IMR-90 (cell line): Measurements from ENCODE around the gene ZSCAN9. TPM values are rescaled to one million over a fixed set of nuclear protein-coding genes. Genes with fewer than 3 reads are reported as not detected.
A peak's percentile ranks its signal among the peaks of the same experiment; 100 is the strongest.

Source experiments
- ATAC-seq: fragments of 200-7000 bp; cut with Tn5 transposase; 2 replicates; pipeline ENCODE4 v1.9.1; 2020; ENCODE audit warnings: low read depth, mild to moderate bottlenecking, moderate library complexity
- BruUV-seq: library from RNA; stranded (reverse); fragments of 400-500 nt; replicated peaks from 2 replicates; lab custom pipeline; 2021; lab: Mats Ljungman, UMichigan
- CTCF ChIA-PET: fragments of 300-600 bp; formaldehyde crosslinking; extraction: SDS; loops from one replicate; lab custom pipeline; 2021; ENCODE audit warnings: antibody characterized with exemption; lab: Yijun Ruan, JAX
- POLR2A ChIA-PET: fragments of 300-600 bp; sonication (Branson Sonifier 250); formaldehyde crosslinking; loops from one replicate; lab custom pipeline; 2022; ENCODE audit warnings: antibody characterized with exemption; ENCODE audit not compliant: unreplicated experiment; lab: Charles Lee
- DNase-seq: peaks from one replicate; pipeline ENCODE4 v3.0.0; 2013
- H2AFZ ChIP-seq: replicated peaks from 2 replicates; pipeline ENCODE3; 2013; ENCODE audit warnings: low read length, mild to moderate bottlenecking; ENCODE audit not compliant: poor library complexity
- H2AK5ac ChIP-seq: 2 replicates; pipeline ENCODE4 v1.6.1; 2013; ENCODE audit warnings: low read depth, low read length, inconsistent platforms
- H2AK9ac ChIP-seq: replicated peaks from 2 replicates; pipeline ENCODE3; 2013; ENCODE audit warnings: mild to moderate bottlenecking, low read depth, low read length, moderate library complexity; ENCODE audit not compliant: poor library complexity
- H2BK120ac ChIP-seq: 2 replicates; pipeline ENCODE4 v1.6.1; 2013; ENCODE audit warnings: low read depth, low read length, inconsistent platforms
- H2BK15ac ChIP-seq: 3 replicates; pipeline ENCODE4 v1.6.1; 2013; ENCODE audit warnings: low read depth, low read length, inconsistent platforms
- H2BK20ac ChIP-seq: 2 replicates; pipeline ENCODE4 v1.6.1; 2013; ENCODE audit warnings: low read depth, mild to moderate bottlenecking, inconsistent platforms, low read length, moderate library complexity
- H2BK5ac ChIP-seq: 2 replicates; pipeline ENCODE4 v1.6.1; 2013; ENCODE audit warnings: mild to moderate bottlenecking, low read depth, low read length, inconsistent platforms; ENCODE audit not compliant: poor library complexity, severe bottlenecking
- H3K14ac ChIP-seq: replicated peaks from 2 replicates; pipeline ENCODE4 v1.6.1; 2013; ENCODE audit warnings: low read depth, low read length, inconsistent platforms
- H3K18ac ChIP-seq: 2 replicates; pipeline ENCODE4 v1.6.1; 2013; ENCODE audit warnings: low read depth, low read length, control low read depth
- H3K23ac ChIP-seq: 2 replicates; pipeline ENCODE4 v1.6.1; 2013; ENCODE audit warnings: low read depth, low read length, inconsistent platforms
- H3K27ac ChIP-seq: 2 replicates; pipeline ENCODE4 v1.5.1; 2013; ENCODE audit warnings: mild to moderate bottlenecking, control low read depth, low read length; ENCODE audit not compliant: insufficient read depth
- H3K27me3 ChIP-seq: 2 replicates; pipeline ENCODE4 v1.6.1; 2013; ENCODE audit warnings: low read length; ENCODE audit not compliant: control insufficient read depth, insufficient read depth
- H3K36me3 ChIP-seq: 2 replicates; pipeline ENCODE4 v1.6.1; 2013; ENCODE audit warnings: low read length, mixed read lengths; ENCODE audit not compliant: control insufficient read depth, insufficient read depth
- H3K4ac ChIP-seq: 2 replicates; pipeline ENCODE4 v1.6.1; 2013; ENCODE audit warnings: low read depth, low read length, inconsistent platforms
- H3K4me1 ChIP-seq: 2 replicates; pipeline ENCODE4 v1.6.1; 2013; ENCODE audit warnings: low read length, mixed read lengths; ENCODE audit not compliant: control insufficient read depth, insufficient read depth
- H3K4me2 ChIP-seq: 2 replicates; pipeline ENCODE4 v1.6.1; 2013; ENCODE audit warnings: low read depth, mild to moderate bottlenecking, control low read depth, low read length, moderate library complexity
- H3K4me3 ChIP-seq: 2 replicates; pipeline ENCODE4 v1.5.1; 2013; ENCODE audit warnings: low read depth, mild to moderate bottlenecking, control low read depth, low read length, moderate library complexity; ENCODE audit not compliant: insufficient read depth
- H3K56ac ChIP-seq: 2 replicates; pipeline ENCODE4 v1.6.1; 2013; ENCODE audit warnings: low read length, inconsistent platforms; ENCODE audit not compliant: insufficient read depth; ENCODE audit errors: extremely low read depth
- H3K79me1 ChIP-seq, 2 experiments: 2 replicates each; pipeline ENCODE4 v1.6.1; 2013; ENCODE audit warnings: low read length in 2 of 2, inconsistent platforms in 1 of 2, low read depth in 1 of 2
- H3K9ac ChIP-seq: 2 replicates; pipeline ENCODE4 v1.6.1; 2013; ENCODE audit warnings: low read depth, low read length, control low read depth
- H3K9me1 ChIP-seq: 2 replicates; pipeline ENCODE4 v1.6.1; 2013; ENCODE audit warnings: low read length, inconsistent platforms; ENCODE audit not compliant: insufficient read depth
- H3K9me3 ChIP-seq: 2 replicates; pipeline ENCODE4 v1.6.1; 2013; ENCODE audit warnings: low read length; ENCODE audit not compliant: control insufficient read depth, insufficient read depth
- H4K20me1 ChIP-seq: 2 replicates; pipeline ENCODE4 v1.6.1; 2013; ENCODE audit warnings: low read length, inconsistent platforms; ENCODE audit not compliant: insufficient read depth
- H4K5ac ChIP-seq: 2 replicates; pipeline ENCODE4 v1.6.1; 2013; ENCODE audit warnings: mild to moderate bottlenecking, low read depth, low read length, control low read depth
- H4K8ac ChIP-seq, 2 experiments: 2 replicates each; pipeline ENCODE4 v1.6.1; 2013; ENCODE audit warnings: low read depth in 2 of 2, low read length in 2 of 2, control low read depth in 1 of 2, inconsistent platforms in 1 of 2
- H4K91ac ChIP-seq: 2 replicates; pipeline ENCODE4 v1.6.1; 2013; ENCODE audit warnings: low read depth, low read length, inconsistent platforms; ENCODE audit not compliant: insufficient read depth
- BHLHE40 ChIP-seq: fragments of 150-350 bp; IDR thresholded peaks from 2 replicates; pipeline ENCODE4 v1.6.1; 2016; ENCODE audit warnings: mild to moderate bottlenecking, low read depth, low read length
- CEBPB ChIP-seq: IDR thresholded peaks from 2 replicates; pipeline ENCODE4 v1.6.1; 2012; ENCODE audit warnings: low read depth, low read length, improper control_type of control experiment
- CHD1 ChIP-seq: IDR thresholded peaks from 2 replicates; pipeline ENCODE4 v1.6.1; 2012; ENCODE audit warnings: low read depth, low read length, improper control_type of control experiment
- FOS ChIP-seq: fragments of 150-350 bp; IDR thresholded peaks from 2 replicates; pipeline ENCODE4 v1.6.1; 2016; ENCODE audit warnings: low read depth, low read length
- MAFK ChIP-seq: IDR thresholded peaks from 2 replicates; pipeline ENCODE4 v1.6.1; 2012; ENCODE audit warnings: low read depth, low read length, improper control_type of control experiment
- MAZ ChIP-seq: IDR thresholded peaks from 2 replicates; pipeline ENCODE4 v1.6.1; 2012; ENCODE audit warnings: low read depth, mild to moderate bottlenecking, low read length, improper control_type of control experiment, moderate library complexity, borderline replicate concordance
- MXI1 ChIP-seq: IDR thresholded peaks from 2 replicates; pipeline ENCODE4 v1.6.1; 2012; ENCODE audit warnings: low read depth, mild to moderate bottlenecking, low read length, moderate library complexity, borderline replicate concordance
- NFE2L2 ChIP-seq: fragments of 150-350 bp; IDR thresholded peaks from 2 replicates; pipeline ENCODE4 v1.6.1; 2016; ENCODE audit warnings: low read depth, mild to moderate bottlenecking, low read length
- POLR2A ChIP-seq: IDR thresholded peaks from 2 replicates; pipeline ENCODE4 v1.6.1; 2012; ENCODE audit warnings: mild to moderate bottlenecking, low read depth, low read length
- RAD21 ChIP-seq: IDR thresholded peaks from 2 replicates; pipeline ENCODE4 v1.6.1; 2012; ENCODE audit warnings: low read length, improper control_type of control experiment
- RCOR1 ChIP-seq: IDR thresholded peaks from 2 replicates; pipeline ENCODE4 v1.6.1; 2012; ENCODE audit warnings: mild to moderate bottlenecking, low read length, improper control_type of control experiment; ENCODE audit not compliant: insufficient replicate concordance
- RFX5 ChIP-seq: IDR thresholded peaks from 2 replicates; pipeline ENCODE4 v1.8.0; 2012; ENCODE audit warnings: low read depth, mild to moderate bottlenecking, low read length, moderate library complexity
- SMC3 ChIP-seq: fragments of 150-350 bp; IDR thresholded peaks from 2 replicates; pipeline ENCODE4 v1.6.1; 2016; ENCODE audit warnings: low read depth, mild to moderate bottlenecking, antibody characterized with exemption, low read length, moderate library complexity
- WGBS, 2 experiments: methylation state at CpG; one replicate each; pipeline versions ENCODE4 v1.1.5 to v1.1.7; 2013; ENCODE audit warnings: missing lambda C conversion rate in 2 of 2; ENCODE audit not compliant: insufficient read length in 1 of 2; ENCODE audit errors: extremely low coverage in 2 of 2; 5-methylcytosine and 5-hydroxymethylcytosine counted together
- dilution Hi-C: fragments of 300-500 bp; cut with HindIII; formaldehyde crosslinking; loops from one replicate; pipeline ENCODE4 v1.14.3; 2018; ENCODE audit warnings: low sequenced_read_pairs; ENCODE audit not compliant: unreplicated experiment
- in situ Hi-C: fragments of 300-500 bp; cut with MboI; formaldehyde crosslinking; loops from 3 replicates; pipeline ENCODE4 v1.14.3; 2019; ENCODE audit warnings: low sequenced_read_pairs, inconsistent platforms, mixed read lengths
- intact Hi-C: fragments of 100-400 bp; cut with micrococcal nuclease; formaldehyde crosslinking; loops from 2 replicates; pipeline ENCODE4 v1.10.0; 2022
- polyA plus RNA-seq, 3 experiments: library from polyadenylated mRNA; depleted of rRNA; stranded (reverse); fragments of >200 nt; gene quantifications; 2 replicates each; pipeline ENCODE4 v1.2.3, GENCODE V29; 2012; ENCODE audit warnings: low replicate concordance in 1 of 3
- total RNA-seq: library from RNA; depleted of rRNA; stranded (reverse); fragments of >200 nt; gene quantifications from 2 replicates; pipeline ENCODE4 v1.2.3, GENCODE V29; 2012
- TF ChIP-seq, protein P1 (sequence below): conservative IDR thresholded peaks from 2 replicates; pipeline ENCODE4 v1.5.1; 2012; ENCODE audit warnings: mild to moderate bottlenecking, low read depth, low read length, improper control_type of control experiment
- TF ChIP-seq, protein P2 (sequence below): fragments of 150-350 bp; IDR thresholded peaks from 2 replicates; pipeline ENCODE4 v1.6.1; 2016; ENCODE audit warnings: low read depth, mild to moderate bottlenecking, low read length, moderate library complexity, borderline replicate concordance
- TF ChIP-seq, protein P3 (sequence below): fragments of 150-350 bp; IDR thresholded peaks from 2 replicates; pipeline ENCODE4 v1.6.1; 2017; ENCODE audit warnings: mild to moderate bottlenecking, antibody characterized with exemption, low read length, low read depth

ZSCAN9 gene
- total and polyA plus RNA-seq, 2 of the 4 experiments (the other 2 are of a cell fraction), result 13.7 to 17.7 TPM

DNA sequence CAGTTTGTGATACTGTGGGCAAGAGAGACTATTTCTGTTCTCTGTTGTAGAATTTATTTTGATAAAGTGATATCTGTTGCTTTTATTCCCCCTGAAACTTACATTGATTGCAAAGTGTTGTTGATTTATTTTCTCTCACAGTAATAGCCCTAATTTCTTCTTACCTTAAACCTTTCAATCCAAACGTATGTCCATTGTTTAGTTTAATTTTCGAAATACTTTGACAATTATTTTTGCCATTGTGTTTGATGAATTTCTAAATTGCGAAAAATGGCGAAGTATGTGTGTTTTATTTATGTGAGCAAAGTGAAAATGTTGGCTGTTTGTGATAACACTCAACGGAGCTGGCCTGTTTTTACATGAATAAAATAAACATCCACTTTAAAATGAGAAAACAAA, 41.5 kb downstream of the ZSCAN9 start:
- Histone ChIP-seq H3K14ac (peak overlapping the region; percentile 39; the same call in 1 of the 2 replicates), H3K79me1 (peaks cover 10 to 26% of the 10 kb centered on the region in 2 experiments), H3K27me3 (no peaks in the 10 kb centered on the region), H3K9me1 (peaks cover 3% of the 10 kb centered on the region), H3K4me1 (no peaks in the 10 kb centered on the region), H3K27ac (peak overlapping the region; percentile 95), H2BK20ac (no peak overlapping the region), H2BK120ac (peak overlapping the region; percentile 59; the same call in 1 of the 2 replicates), H2BK15ac (no peak overlapping the region), H4K20me1 (no peaks in the 10 kb centered on the region), H3K23ac (no peak overlapping the region), H2BK5ac (peak overlapping the region; percentile 85), H2AK9ac (no peak overlapping the region), H4K91ac (peak overlapping the region; percentile 87), H2AK5ac (no peak overlapping the region), H3K9ac (peak overlapping the region; percentile 92), H2AFZ (peak overlapping the region; percentile 92), H3K36me3 (no peaks in the 10 kb centered on the region), H3K4me2 (peak overlapping the region; percentile 99), H3K56ac (peak overlapping the region; percentile 76), H3K4ac (peak overlapping the region; percentile 78), H3K18ac (peak overlapping the region; percentile 80), H4K8ac (peak overlapping the region; percentile 60 to 85), H3K4me3 (peak overlapping the region; percentile 72), H4K5ac (peak overlapping the region; percentile 83), H3K9me3 (no peaks in the 10 kb centered on the region)
- CTCF ChIA-PET, result interaction anchor here (1.1 to 1.8 kb wide), 2 partner anchors 89 to 136 kb away, joined by 3 to 11 read pairs; no protein-coding TSS in a partner anchor
- ATAC-seq, result no peak
- WGBS, 2 experiments, result no CpG with 5 or more reads among the region's 5 CpGs
- intact Hi-C loops (loop anchor here (1.0 to 5.0 kb wide), 3 partner anchors 14 to 129 kb away; partner anchors contain the start of genes ZKSCAN4 and ZSCAN31), in situ Hi-C loops (no loop called here), dilution Hi-C loops (no loop called here)
- TF ChIP-seq MXI1 (no peak), RFX5 (no peak), RAD21 (no peak), POLR2A (no peak), FOS (no peak), MAZ (no peak), NFE2L2 (no peak), CEBPB (no peak), BHLHE40 (no peak), CHD1 (no peak), SMC3 (no peak), RCOR1 (no peak), MAFK (no peak)
- TF ChIP-seq, protein P1, sequence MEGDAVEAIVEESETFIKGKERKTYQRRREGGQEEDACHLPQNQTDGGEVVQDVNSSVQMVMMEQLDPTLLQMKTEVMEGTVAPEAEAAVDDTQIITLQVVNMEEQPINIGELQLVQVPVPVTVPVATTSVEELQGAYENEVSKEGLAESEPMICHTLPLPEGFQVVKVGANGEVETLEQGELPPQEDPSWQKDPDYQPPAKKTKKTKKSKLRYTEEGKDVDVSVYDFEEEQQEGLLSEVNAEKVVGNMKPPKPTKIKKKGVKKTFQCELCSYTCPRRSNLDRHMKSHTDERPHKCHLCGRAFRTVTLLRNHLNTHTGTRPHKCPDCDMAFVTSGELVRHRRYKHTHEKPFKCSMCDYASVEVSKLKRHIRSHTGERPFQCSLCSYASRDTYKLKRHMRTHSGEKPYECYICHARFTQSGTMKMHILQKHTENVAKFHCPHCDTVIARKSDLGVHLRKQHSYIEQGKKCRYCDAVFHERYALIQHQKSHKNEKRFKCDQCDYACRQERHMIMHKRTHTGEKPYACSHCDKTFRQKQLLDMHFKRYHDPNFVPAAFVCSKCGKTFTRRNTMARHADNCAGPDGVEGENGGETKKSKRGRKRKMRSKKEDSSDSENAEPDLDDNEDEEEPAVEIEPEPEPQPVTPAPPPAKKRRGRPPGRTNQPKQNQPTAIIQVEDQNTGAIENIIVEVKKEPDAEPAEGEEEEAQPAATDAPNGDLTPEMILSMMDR, result no peak
- TF ChIP-seq, protein P2, sequence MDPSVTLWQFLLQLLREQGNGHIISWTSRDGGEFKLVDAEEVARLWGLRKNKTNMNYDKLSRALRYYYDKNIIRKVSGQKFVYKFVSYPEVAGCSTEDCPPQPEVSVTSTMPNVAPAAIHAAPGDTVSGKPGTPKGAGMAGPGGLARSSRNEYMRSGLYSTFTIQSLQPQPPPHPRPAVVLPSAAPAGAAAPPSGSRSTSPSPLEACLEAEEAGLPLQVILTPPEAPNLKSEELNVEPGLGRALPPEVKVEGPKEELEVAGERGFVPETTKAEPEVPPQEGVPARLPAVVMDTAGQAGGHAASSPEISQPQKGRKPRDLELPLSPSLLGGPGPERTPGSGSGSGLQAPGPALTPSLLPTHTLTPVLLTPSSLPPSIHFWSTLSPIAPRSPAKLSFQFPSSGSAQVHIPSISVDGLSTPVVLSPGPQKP, result no peak
- TF ChIP-seq, protein P3, sequence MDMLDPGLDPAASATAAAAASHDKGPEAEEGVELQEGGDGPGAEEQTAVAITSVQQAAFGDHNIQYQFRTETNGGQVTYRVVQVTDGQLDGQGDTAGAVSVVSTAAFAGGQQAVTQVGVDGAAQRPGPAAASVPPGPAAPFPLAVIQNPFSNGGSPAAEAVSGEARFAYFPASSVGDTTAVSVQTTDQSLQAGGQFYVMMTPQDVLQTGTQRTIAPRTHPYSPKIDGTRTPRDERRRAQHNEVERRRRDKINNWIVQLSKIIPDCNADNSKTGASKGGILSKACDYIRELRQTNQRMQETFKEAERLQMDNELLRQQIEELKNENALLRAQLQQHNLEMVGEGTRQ, result no peak
- DNase-seq, result no peak
- POLR2A ChIA-PET, result interaction anchor here (0.9 to 1.5 kb wide), 3 partner anchors 14 to 130 kb away, joined by 3 to 6 read pairs (median 6); partner anchors contain the start of gene ZKSCAN4
- BruUV-seq, result no TSS peak
